ENCODE results near the gene HOXD1.

HOXD1 gene

GRCh38 chr2:176152350-176153181 lies 35.9 kb upstream of the HOXD1 start:
- no peak for DNase-seq (ENCODE audit: low read depth in 1 of 2, low spot score in 1 of 2)

- no peak for DNase-seq (ENCODE audit: low read depth in 1 of 2, low spot score in 1 of 2)
Measured at GRCh38 chr2:176154576-176155252, 33.8 kb upstream of the HOXD1 start.

- no peak for DNase-seq (ENCODE audit: low read depth in 1 of 2, low spot score in 1 of 2)
Measured at GRCh38 chr2:176155356-176156044, 33.0 kb upstream of the HOXD1 start.

GRCh38 chr2:176156301-176156806 lies 32.1 kb upstream of the HOXD1 start:
- DNase-seq (ENCODE audit: low read depth in 1 of 2, low spot score in 1 of 2), result no peak

GRCh38 chr2:176156807-176157498 lies 31.5 kb upstream of the HOXD1 start, which contains the start of gene HOXD3:
Gene HOXD3, plus strand, starts transcription at chr2:176157307. Its CDS starts 11,808 bp downstream, at chr2:176169115.
- DNase-seq (ENCODE audit: low read depth in 1 of 2, low spot score in 1 of 2), result no peak

GRCh38 chr2:176157499-176158185 lies 30.8 kb upstream of the HOXD1 start:
- no peak for DNase-seq (ENCODE audit: low read depth in 1 of 2, low spot score in 1 of 2)

- DNase-seq (ENCODE audit: low read depth in 1 of 2, low spot score in 1 of 2), result no peak
Measured at GRCh38 chr2:176158186-176158591, 30.3 kb upstream of the HOXD1 start.

- DNase-seq (ENCODE audit: low read depth in 1 of 2, low spot score in 1 of 2), result no peak
Measured at GRCh38 chr2:176158855-176159662, 29.4 kb upstream of the HOXD1 start.

- DNase-seq (ENCODE audit: low read depth in 1 of 2, low spot score in 1 of 2), result no peak
Measured at GRCh38 chr2:176159663-176160250, 28.7 kb upstream of the HOXD1 start.

- no peak for DNase-seq (ENCODE audit: low read depth in 1 of 2, low spot score in 1 of 2)
Measured at GRCh38 chr2:176160251-176160985, 28.1 kb upstream of the HOXD1 start.

GRCh38 chr2:176160986-176161824 lies 27.3 kb upstream of the HOXD1 start:
- DNase-seq (ENCODE audit: low read depth in 1 of 2, low spot score in 1 of 2), result no peak

- DNase-seq (ENCODE audit: low read depth in 1 of 2, low spot score in 1 of 2), result no peak
Measured at GRCh38 chr2:176161825-176162626, 26.4 kb upstream of the HOXD1 start.

- no peak for DNase-seq (ENCODE audit: low read depth in 1 of 2, low spot score in 1 of 2)
Measured at GRCh38 chr2:176162911-176163671, 25.4 kb upstream of the HOXD1 start.

GRCh38 chr2:176163672-176164056 lies 24.8 kb upstream of the HOXD1 start:
- DNase-seq (ENCODE audit: low read depth in 1 of 2, low spot score in 1 of 2), result no peak

GRCh38 chr2:176164201-176164600 lies 24.3 kb upstream of the HOXD1 start:
- DNase-seq (ENCODE audit: low read depth in 1 of 2, low spot score in 1 of 2), result no peak
